ENCODE measurements around the gene APBA1.

- no peak for TF ChIP-seq CTCF (IDR thresholded peaks at IDR 0.05)
- TF ChIP-seq POLR2A (IDR thresholded peaks at IDR 0.05) = no peak
- no peak for TF ChIP-seq POLR2AphosphoS5 (IDR thresholded peaks at IDR 0.05)
- no peak for TF ChIP-seq EP300 (IDR thresholded peaks at IDR 0.05)
Measured at GRCh38 chr9:69470186-69470977, 201.8 kb downstream of the APBA1 start.

Data from suprapubic skin (tissue), 4 donors.